AG10803 (cell line): ENCODE results near the gene ABCC6.
"Not testable (repeated sequence)": the region's sequence is repeated elsewhere in the genome, so short reads cannot be mapped to it uniquely, and the experiment has no call there.

Source experiments
- DNase-seq: peaks from one replicate; pipeline ENCODE4 v3.0.0; 2010; ENCODE audit warnings: low read depth
- H3K4me3 ChIP-seq: 2 replicates; pipeline ENCODE4 v1.5.1; 2011; ENCODE audit warnings: mild to moderate bottlenecking, low read length, control low read depth
- CTCF ChIP-seq: conservative IDR thresholded peaks from 2 replicates; pipeline ENCODE4 v1.5.1; 2011; ENCODE audit warnings: mild to moderate bottlenecking, low read length, control low read depth, inconsistent platforms

The ABCC6 gene

GRCh38 chr16:16163109-16163508, 60.2 kb downstream of the ABCC6 start:
- no peak for TF ChIP-seq CTCF
- DNase-seq = no peak
- no peak overlapping the region for H3K4me3 ChIP-seq

GRCh38 chr16:16162591-16162990, 60.7 kb downstream of the ABCC6 start:
- H3K4me3 ChIP-seq = no peak overlapping the region
- no peak for DNase-seq
- no peak for TF ChIP-seq CTCF

- H3K4me3 ChIP-seq, DNase-seq: not testable (repeated sequence)
Measured at GRCh38 chr16:16161840-16162239, 61.5 kb downstream of the ABCC6 start.

GRCh38 chr16:16161319-16161718, 62.0 kb downstream of the ABCC6 start:
- H3K4me3 ChIP-seq = no peak overlapping the region
- DNase-seq = no peak
- TF ChIP-seq CTCF = no peak

- no peak overlapping the region for H3K4me3 ChIP-seq
- TF ChIP-seq CTCF = no peak
- DNase-seq = no peak
Measured at GRCh38 chr16:16159662-16160061, 63.6 kb downstream of the ABCC6 start.

- H3K4me3 ChIP-seq = no peak overlapping the region
- no peak for TF ChIP-seq CTCF
- DNase-seq = no peak
Measured at GRCh38 chr16:16158741-16159374, 64.4 kb downstream of the ABCC6 start.

GRCh38 chr16:16158082-16158658, 65.1 kb downstream of the ABCC6 start:
- TF ChIP-seq CTCF = no peak
- DNase-seq = no peak
- H3K4me3 ChIP-seq = no peak overlapping the region
